Measurements from ENCODE around the gene JHY. TPM values are rescaled to one million over a fixed set of nuclear protein-coding genes. Genes with fewer than 3 reads are reported as not detected.
A peak's percentile ranks its signal among the peaks of the same experiment; 100 is the strongest.

Gene JHY
- total and polyA plus RNA-seq, 2 of the 8 experiments (the other 6 are each of a cell fraction or from before 2014, with no cell fraction given) = 0.29 to 0.91 TPM

DNA sequence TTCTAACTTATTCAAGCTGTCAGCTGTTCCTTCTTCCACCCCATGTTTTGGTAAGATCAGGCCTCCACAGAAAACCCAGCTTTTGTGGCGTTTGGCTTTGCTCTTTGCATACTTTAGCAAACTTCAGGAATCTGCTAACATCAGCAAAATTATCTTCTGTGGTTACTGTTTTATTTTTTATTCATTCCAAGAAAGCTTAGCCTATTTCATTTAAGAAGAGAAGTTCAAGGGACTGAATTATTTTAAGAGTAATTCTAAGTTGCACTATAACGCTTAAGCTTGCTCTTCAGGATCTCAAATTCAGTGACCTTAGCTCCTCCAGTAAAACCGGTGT is 1.1 kb downstream of the JHY start:
- no peaks in the 10 kb centered on the region for H3K79me2 ChIP-seq (ENCODE audit: control insufficient read depth in 1 of 2, insufficient read depth in 2 of 2, low read length in 2 of 2)
- 43% methylated on average over 3 of the region's 3 CpGs; no CpG with 5 or more reads in 1 of the 2 experiments for WGBS, 2 experiments (ENCODE audit: extremely low coverage in 1 of 2, insufficient coverage in 1 of 2, insufficient read length in 1 of 2, insufficient replicate concordance in 2 of 2, low coverage in 1 of 2, low lambda C conversion rate in 2 of 2, missing lambda C conversion rate in 1 of 2)
- CTCF ChIA-PET (ENCODE audit: partially characterized antibody) = interaction anchor here (0.6 to 1.3 kb wide), 7 partner anchors 19 to 555 kb away, joined by 3 to 6 read pairs (median 3); no protein-coding TSS in a partner anchor
- FAIRE-seq (no peak), DNase-seq (ENCODE audit: low read depth in 1 of 2, low spot score in 2 of 2) (no peak)
- no peak overlapping the region for H3K23ac ChIP-seq (ENCODE audit: insufficient read length)
- H2BK5ac ChIP-seq (ENCODE audit: low read depth, low read length) = no peak overlapping the region
- no peak overlapping the region for H2BK15ac ChIP-seq (ENCODE audit: low read length)
- H3K4ac ChIP-seq (replicated peaks; ENCODE audit: insufficient read length, low read depth, low read length) = no peak overlapping the region
- H2BK120ac ChIP-seq (replicated peaks; ENCODE audit: low read depth, low read length) = no peak overlapping the region
- no peaks in the 10 kb centered on the region for H3K36me3 ChIP-seq (ENCODE audit: control insufficient read depth in 2 of 4, insufficient read depth in 4 of 4, low read length in 3 of 4)
- H3K56ac ChIP-seq (replicated peaks; ENCODE audit: insufficient read length, low read depth, low read length) = no peak overlapping the region
- no peak overlapping the region for H4K5ac ChIP-seq (ENCODE audit: insufficient read length, low read depth, low read length)
- peak overlapping the region; percentile 89 to 90 for H3K4me2 ChIP-seq (ENCODE audit: insufficient read depth in 1 of 2, low read depth in 2 of 2, low read length in 2 of 2)
- H2AFZ ChIP-seq (ENCODE audit: low read length) = peak overlapping the region; percentile 20; the same call in 1 of the 2 replicates
- TF ChIP-seq SRF (IDR thresholded peaks at IDR 0.05; ENCODE audit: low read depth, low read length) (no peak), MAFK (IDR thresholded peaks at IDR 0.05; ENCODE audit: low read depth, low read length) (peak; percentile 86)
- H4K8ac ChIP-seq (ENCODE audit: extremely low read depth, insufficient read depth, low read length) = no peak overlapping the region
- H3K79me1 ChIP-seq (ENCODE audit: low read depth, low read length) = no peaks in the 10 kb centered on the region
- peak overlapping the region; percentile 66 to 81 (median 68); a peak in 6 of 8 replicates for H3K4me3 ChIP-seq (ENCODE audit: extremely low read depth in 1 of 4, insufficient read depth in 2 of 4, low read depth in 3 of 4, low read length in 4 of 4)
- no peak overlapping the region for H3K27ac ChIP-seq (ENCODE audit: low read depth, low read length)
- H4K91ac ChIP-seq (replicated peaks; ENCODE audit: insufficient read length, low read length) = no peak overlapping the region
- H2BK12ac ChIP-seq (ENCODE audit: low read depth, low read length) = no peak overlapping the region
- no peak overlapping the region for H3K18ac ChIP-seq (ENCODE audit: extremely low read depth, low read length)
- H3K9ac ChIP-seq (replicated peaks in 1 of 4; ENCODE audit: extremely low read depth in 1 of 4, low read depth in 3 of 4, low read length in 3 of 4) = no peak overlapping the region
- POLR2A ChIA-PET (ENCODE audit: partially characterized antibody) = interaction anchor here (0.6 to 1.1 kb wide), 2 partner anchors 18 to 179 kb away, joined by 3 to 4 read pairs; partner anchors contain the start of gene HSPA8
- no peak overlapping the region for H2AK5ac ChIP-seq (ENCODE audit: low read depth, low read length)
- peaks cover 5% of the 10 kb centered on the region for H3K23me2 ChIP-seq (ENCODE audit: low read depth, low read length)
- peaks cover 0 to 11% (median 5%) of the 10 kb centered on the region in 4 experiments; a peak in 5 of 7 replicates for H3K4me1 ChIP-seq (replicated peaks in 1 of 4; ENCODE audit: control insufficient read depth in 3 of 4, insufficient read depth in 4 of 4, low read length in 3 of 4)
- no peak overlapping the region for H2BK20ac ChIP-seq (ENCODE audit: low read length)
- H3K27me3 ChIP-seq (replicated peaks in 1 of 4; ENCODE audit: control insufficient read depth in 3 of 4, extremely low read depth in 1 of 4, insufficient read depth in 3 of 4, low read length in 3 of 4) = peaks cover 0 to 13% (median 10%) of the 10 kb centered on the region in 4 experiments; a peak in 5 of 7 replicates
- H3K9me3 ChIP-seq (ENCODE audit: insufficient read depth in 2 of 2, low read depth in 1 of 2, low read length in 1 of 2) = no peaks in the 10 kb centered on the region
- H4K20me1 ChIP-seq (replicated peaks in 1 of 2; ENCODE audit: control insufficient read depth in 1 of 2, insufficient read depth in 2 of 2, low read length in 2 of 2) = no peaks in the 10 kb centered on the region
- H3K14ac ChIP-seq (ENCODE audit: insufficient read length) = no peak overlapping the region

Data from H1 (cell line).